ENCODE results near the gene PDE8A.
A peak's percentile ranks its signal among the peaks of the same experiment; 100 is the strongest.

Gene PDE8A

GRCh38 chr15:85009435-85009834 is 27.8 kb downstream of the PDE8A start:
- Histone ChIP-seq H3K4me3 (ENCODE audit: low read depth, low read length) (no peak overlapping the region), H3K27ac (ENCODE audit: extremely low read depth, low read depth, low read length) (no peak overlapping the region), H3K9me3 (ENCODE audit: control insufficient read depth, insufficient read depth, low read depth, low read length) (no peaks in the 10 kb centered on the region), H3K4me1 (ENCODE audit: control insufficient read depth, insufficient read depth, low read length) (peaks cover 39% of the 10 kb centered on the region), H3K36me3 (ENCODE audit: control insufficient read depth in 2 of 2, insufficient read depth in 1 of 2, low read length in 2 of 2) (no peaks in the 10 kb centered on the region; a peak in 1 of 3 replicates)
- POLR2A ChIA-PET: no interaction called here
- CTCF ChIA-PET: interaction anchor here (0.9 to 1.8 kb wide), 7 partner anchors 9 to 135 kb away, joined by 3 to 10 read pairs (median 5); no protein-coding TSS in a partner anchor
- TF ChIP-seq, protein P1, sequence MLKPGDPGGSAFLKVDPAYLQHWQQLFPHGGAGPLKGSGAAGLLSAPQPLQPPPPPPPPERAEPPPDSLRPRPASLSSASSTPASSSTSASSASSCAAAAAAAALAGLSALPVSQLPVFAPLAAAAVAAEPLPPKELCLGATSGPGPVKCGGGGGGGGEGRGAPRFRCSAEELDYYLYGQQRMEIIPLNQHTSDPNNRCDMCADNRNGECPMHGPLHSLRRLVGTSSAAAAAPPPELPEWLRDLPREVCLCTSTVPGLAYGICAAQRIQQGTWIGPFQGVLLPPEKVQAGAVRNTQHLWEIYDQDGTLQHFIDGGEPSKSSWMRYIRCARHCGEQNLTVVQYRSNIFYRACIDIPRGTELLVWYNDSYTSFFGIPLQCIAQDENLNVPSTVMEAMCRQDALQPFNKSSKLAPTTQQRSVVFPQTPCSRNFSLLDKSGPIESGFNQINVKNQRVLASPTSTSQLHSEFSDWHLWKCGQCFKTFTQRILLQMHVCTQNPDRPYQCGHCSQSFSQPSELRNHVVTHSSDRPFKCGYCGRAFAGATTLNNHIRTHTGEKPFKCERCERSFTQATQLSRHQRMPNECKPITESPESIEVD (tag by site-specific recombination; IDR thresholded peaks at IDR 0.05): peak; percentile 77
- TF ChIP-seq ZNF302 (tag by site-specific recombination; IDR thresholded peaks at IDR 0.05; ENCODE audit: low read depth): no peak

DNA sequence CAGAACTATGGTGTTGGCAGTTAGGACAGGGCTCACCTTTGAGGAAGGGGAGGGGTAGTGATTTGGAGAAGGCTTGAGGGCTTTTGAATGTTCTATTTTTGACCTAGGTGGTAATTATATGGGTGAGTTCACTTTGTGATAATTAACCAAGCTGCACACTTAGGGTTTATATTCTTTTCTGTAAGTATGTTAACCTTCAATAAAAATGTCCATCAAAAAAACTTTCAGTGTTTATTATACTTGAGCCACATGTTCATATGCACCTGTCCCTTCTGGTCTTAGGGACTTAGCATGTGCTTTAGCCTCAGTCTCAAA is 28.4 kb downstream of the PDE8A start:
- H3K36me3 ChIP-seq (ENCODE audit: control insufficient read depth in 2 of 2, insufficient read depth in 1 of 2, low read length in 2 of 2): no peaks in the 10 kb centered on the region; a peak in 1 of 3 replicates
- POLR2A ChIA-PET: no interaction called here
- CTCF ChIA-PET: interaction anchor here (0.6 to 1.9 kb wide), 21 partner anchors 9 to 1713 kb away, joined by 3 to 10 read pairs (median 4); no protein-coding TSS in a partner anchor
- no peaks in the 10 kb centered on the region for H3K9me3 ChIP-seq (ENCODE audit: control insufficient read depth, insufficient read depth, low read depth, low read length)
- H3K4me1 ChIP-seq (ENCODE audit: control insufficient read depth, insufficient read depth, low read length): peaks cover 39% of the 10 kb centered on the region
- no peak overlapping the region for H3K27ac ChIP-seq (ENCODE audit: extremely low read depth, low read depth, low read length)
- peak; percentile 34; the same call in 1 of the 2 replicates for TF ChIP-seq ZSCAN30 (tag by site-specific recombination; IDR thresholded peaks at IDR 0.05)
- TF ChIP-seq, protein P2, sequence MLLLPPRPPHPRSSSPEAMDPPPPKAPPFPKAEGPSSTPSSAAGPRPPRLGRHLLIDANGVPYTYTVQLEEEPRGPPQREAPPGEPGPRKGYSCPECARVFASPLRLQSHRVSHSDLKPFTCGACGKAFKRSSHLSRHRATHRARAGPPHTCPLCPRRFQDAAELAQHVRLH (tag by site-specific recombination; IDR thresholded peaks at IDR 0.05): no peak
- peak; percentile 93 for TF ChIP-seq SP7 (tag by site-specific recombination; IDR thresholded peaks at IDR 0.05)
- no peak for TF ChIP-seq ZNF274 (IDR thresholded peaks at IDR 0.05; ENCODE audit: low read length)
- no peak for TF ChIP-seq ZNF274 (tag by site-specific recombination; IDR thresholded peaks at IDR 0.05; ENCODE audit: borderline replicate concordance)
- no peak overlapping the region for H3K4me3 ChIP-seq (ENCODE audit: low read depth, low read length)

GRCh38 chr15:85010386-85011159 is 28.9 kb downstream of the PDE8A start:
- Histone ChIP-seq H3K27ac (ENCODE audit: extremely low read depth, low read depth, low read length) (no peak overlapping the region), H3K4me3 (ENCODE audit: low read depth, low read length) (no peak overlapping the region), H3K4me1 (ENCODE audit: control insufficient read depth, insufficient read depth, low read length) (peaks cover 39% of the 10 kb centered on the region), H3K9me3 (ENCODE audit: control insufficient read depth, insufficient read depth, low read depth, low read length) (no peaks in the 10 kb centered on the region), H3K36me3 (ENCODE audit: control insufficient read depth in 2 of 2, insufficient read depth in 1 of 2, low read length in 2 of 2) (no peaks in the 10 kb centered on the region)
- POLR2A ChIA-PET: interaction anchor here (0.5 kb wide), 1 partner anchor 29 kb away, joined by 3 read pairs; no protein-coding TSS in a partner anchor
- CTCF ChIA-PET: interaction anchor here (0.6 to 1.9 kb wide), 24 partner anchors 10 to 1714 kb away, joined by 3 to 10 read pairs (median 4); no protein-coding TSS in a partner anchor
- 0 out of 2 replicates have a peak, but pooled peaks have one; percentile 35 for TF ChIP-seq ZNF692 (tag by site-specific recombination; IDR thresholded peaks at IDR 0.05)
- TF ChIP-seq, protein P3, sequence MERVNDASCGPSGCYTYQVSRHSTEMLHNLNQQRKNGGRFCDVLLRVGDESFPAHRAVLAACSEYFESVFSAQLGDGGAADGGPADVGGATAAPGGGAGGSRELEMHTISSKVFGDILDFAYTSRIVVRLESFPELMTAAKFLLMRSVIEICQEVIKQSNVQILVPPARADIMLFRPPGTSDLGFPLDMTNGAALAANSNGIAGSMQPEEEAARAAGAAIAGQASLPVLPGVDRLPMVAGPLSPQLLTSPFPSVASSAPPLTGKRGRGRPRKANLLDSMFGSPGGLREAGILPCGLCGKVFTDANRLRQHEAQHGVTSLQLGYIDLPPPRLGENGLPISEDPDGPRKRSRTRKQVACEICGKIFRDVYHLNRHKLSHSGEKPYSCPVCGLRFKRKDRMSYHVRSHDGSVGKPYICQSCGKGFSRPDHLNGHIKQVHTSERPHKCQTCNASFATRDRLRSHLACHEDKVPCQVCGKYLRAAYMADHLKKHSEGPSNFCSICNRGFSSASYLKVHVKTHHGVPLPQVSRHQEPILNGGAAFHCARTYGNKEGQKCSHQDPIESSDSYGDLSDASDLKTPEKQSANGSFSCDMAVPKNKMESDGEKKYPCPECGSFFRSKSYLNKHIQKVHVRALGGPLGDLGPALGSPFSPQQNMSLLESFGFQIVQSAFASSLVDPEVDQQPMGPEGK (tag by site-specific recombination; IDR thresholded peaks at IDR 0.05): no peak; the same call in 1 of the 2 replicates
- no peak for TF ChIP-seq ZNF658 (tag by site-specific recombination; IDR thresholded peaks at IDR 0.05)
- TF ChIP-seq SP7 (tag by site-specific recombination; IDR thresholded peaks at IDR 0.05): peak; percentile 87
- peak; percentile 43 for TF ChIP-seq GLIS1 (tag by site-specific recombination; IDR thresholded peaks at IDR 0.05)
- TF ChIP-seq HOXC10 (CRISPR knock-in tag; IDR thresholded peaks at IDR 0.05): no peak
- TF ChIP-seq ZNF558 (tag by site-specific recombination; IDR thresholded peaks at IDR 0.05): 0 out of 2 replicates have a peak, but pooled peaks have one; percentile 39
- no peak for TF ChIP-seq KLF9 (tag by site-specific recombination; IDR thresholded peaks at IDR 0.05; ENCODE audit: low read depth)
- no peak for TF ChIP-seq ZNF48 (tag by site-specific recombination; IDR thresholded peaks at IDR 0.05)
- TF ChIP-seq ZNF140 (tag by site-specific recombination; IDR thresholded peaks at IDR 0.05): no peak
- no peak for TF ChIP-seq ZNF416 (tag by site-specific recombination; IDR thresholded peaks at IDR 0.05)
- no peak for TF ChIP-seq ZIC2 (tag by site-specific recombination; IDR thresholded peaks at IDR 0.05)
- no peak for TF ChIP-seq ZNF132 (tag by site-specific recombination; IDR thresholded peaks at IDR 0.05; ENCODE audit: borderline replicate concordance)
- no peak for TF ChIP-seq GLI4 (tag by site-specific recombination; IDR thresholded peaks at IDR 0.05)
- no peak for TF ChIP-seq ZNF157 (tag by site-specific recombination; IDR thresholded peaks at IDR 0.05)
- peak; percentile 44 for TF ChIP-seq ZNF654 (tag by site-specific recombination; IDR thresholded peaks at IDR 0.05; ENCODE audit: low read depth)
- TF ChIP-seq ZNF843 (tag by site-specific recombination; IDR thresholded peaks at IDR 0.05): no peak
- TF ChIP-seq ZNF112 (tag by site-specific recombination; IDR thresholded peaks at IDR 0.05): no peak
- no peak for TF ChIP-seq ZNF223 (tag by site-specific recombination; IDR thresholded peaks at IDR 0.05)
- no peak for TF ChIP-seq ZNF830 (tag by site-specific recombination; IDR thresholded peaks at IDR 0.05; ENCODE audit: low read depth)
